Fibroblast of skin of back (primary cell): Measurements from ENCODE around the gene AQP6.

Experiments
- DNase-seq: peaks from one replicate; pipeline ENCODE4 v3.0.0-alpha.2; 2013

Gene AQP6

DNA sequence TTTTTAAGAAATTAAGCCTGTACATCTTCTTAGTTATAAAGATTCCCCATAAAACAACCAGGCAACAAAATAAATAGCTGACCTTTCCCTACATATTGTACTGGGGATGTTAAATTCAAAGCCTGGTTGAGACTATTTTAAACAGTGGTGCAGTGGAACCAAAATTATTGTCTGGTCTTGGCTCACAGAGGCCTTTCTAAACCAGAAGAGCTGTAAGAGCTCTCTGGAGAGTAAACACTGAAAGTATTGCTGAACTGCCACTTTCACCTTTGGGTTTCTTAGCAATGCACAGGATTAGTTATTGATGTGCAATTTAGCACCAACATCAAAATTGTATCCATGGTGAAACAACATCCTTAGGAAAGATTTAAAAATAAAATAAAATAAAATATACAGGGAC is 31.9 kb downstream of the AQP6 start:
- DNase-seq = no peak

DNA sequence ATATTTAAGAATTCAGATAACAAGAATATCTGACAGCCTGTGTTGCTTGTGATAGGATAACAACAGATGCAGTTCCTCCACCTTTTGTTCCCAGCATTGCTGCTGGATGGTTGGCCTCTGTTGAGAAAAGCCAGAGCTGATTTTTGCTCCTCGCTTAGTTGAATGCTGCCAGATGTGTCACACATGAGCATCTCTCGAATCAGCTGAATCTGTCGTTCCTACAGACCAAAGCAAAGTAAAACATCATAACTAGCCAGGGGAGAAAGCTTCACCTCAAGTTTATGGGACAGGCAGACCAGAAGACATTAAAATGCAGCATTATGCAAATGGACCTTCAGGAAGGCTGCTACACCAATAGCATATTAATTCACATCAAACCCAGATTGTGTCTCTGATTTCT is 32.4 kb downstream of the AQP6 start:
- DNase-seq = no peak

DNA sequence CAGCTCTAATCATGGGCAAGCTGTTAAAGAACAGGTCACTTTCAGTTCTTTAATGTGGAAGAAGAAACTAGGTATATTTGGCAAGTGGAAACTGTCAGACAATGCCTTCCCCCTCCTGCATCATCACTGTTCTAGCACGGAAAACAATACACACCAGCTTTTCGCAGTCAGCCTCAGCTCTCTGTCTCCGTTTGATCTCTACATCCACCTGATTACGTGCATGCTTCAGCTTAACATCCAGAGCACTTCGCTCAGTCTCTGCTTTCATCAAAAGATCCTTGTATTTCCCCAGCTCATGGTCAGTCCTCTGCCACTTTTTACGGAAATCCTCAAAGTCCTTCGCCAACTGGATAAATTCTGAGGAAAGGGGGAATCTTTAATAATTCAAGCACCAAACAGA is 33.5 kb downstream of the AQP6 start:
- no peak for DNase-seq

DNA sequence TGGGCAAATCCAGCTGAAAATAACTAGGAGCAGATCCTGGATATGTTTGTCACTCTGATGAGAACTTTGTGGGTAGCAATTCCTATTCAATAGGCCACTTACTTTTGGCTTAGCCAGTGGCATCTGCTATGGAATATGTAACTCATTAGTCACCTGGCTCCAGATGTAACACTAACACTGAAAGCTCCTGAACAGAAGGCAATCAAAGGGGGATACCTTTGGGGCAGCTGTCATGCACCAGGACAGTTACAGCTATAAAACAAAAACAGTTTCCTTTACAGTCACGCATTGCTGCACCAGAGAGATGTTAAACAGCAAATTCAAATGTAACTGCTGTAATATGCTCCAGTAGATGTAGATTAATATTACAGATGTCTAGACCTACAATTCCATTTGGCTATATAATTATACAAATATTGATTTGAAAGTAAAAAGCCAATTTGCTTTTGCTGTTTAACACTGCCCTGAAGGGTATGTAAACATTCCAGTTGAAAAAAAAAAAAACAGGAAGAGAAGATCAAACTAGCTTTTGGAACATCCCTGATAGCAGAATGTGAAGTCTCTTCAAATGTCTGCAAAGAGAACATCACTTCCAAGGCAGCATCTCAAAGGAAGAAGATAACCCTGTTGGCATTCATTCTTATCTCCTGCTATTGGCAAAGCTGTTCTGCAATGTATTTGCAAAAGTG is 34.2 kb downstream of the AQP6 start:
- DNase-seq = peak; percentile 38

DNA sequence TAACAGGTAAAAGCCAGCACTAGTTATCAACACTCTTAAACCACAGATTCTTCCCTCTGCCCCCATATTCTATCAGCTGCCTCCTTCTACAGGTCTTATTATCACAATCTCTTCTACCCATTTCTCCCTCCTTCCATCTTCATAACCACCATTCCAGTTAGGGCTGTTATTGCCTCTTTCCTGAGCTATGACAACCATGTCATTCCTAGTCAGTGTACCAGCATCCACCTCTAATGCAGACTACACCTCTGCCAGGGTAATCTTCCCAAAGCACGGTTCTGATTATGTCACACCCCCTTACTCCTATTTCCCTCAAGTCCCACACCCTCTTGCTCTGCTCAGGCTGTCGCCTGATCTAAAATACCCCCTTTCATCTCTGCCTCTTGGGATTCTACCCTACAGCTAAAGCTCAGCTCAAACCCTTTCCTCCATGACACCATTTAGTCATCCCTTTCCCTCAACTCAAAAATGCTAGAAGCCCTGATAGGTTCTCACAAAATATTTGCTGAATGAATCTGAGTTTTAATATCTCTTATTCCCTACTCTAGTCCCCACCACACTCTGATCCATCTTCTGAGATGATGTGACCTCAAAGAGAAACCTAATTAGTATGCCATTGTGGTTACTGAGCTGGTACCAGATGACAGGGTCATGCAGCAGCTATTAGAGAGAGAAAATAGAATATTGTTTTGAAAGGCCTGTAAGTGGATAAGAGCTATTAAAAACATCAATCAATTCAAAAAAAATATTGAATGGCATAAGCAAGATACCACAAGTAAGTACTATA is 40.8 kb downstream of the AQP6 start:
- DNase-seq = peak; percentile 9

DNA sequence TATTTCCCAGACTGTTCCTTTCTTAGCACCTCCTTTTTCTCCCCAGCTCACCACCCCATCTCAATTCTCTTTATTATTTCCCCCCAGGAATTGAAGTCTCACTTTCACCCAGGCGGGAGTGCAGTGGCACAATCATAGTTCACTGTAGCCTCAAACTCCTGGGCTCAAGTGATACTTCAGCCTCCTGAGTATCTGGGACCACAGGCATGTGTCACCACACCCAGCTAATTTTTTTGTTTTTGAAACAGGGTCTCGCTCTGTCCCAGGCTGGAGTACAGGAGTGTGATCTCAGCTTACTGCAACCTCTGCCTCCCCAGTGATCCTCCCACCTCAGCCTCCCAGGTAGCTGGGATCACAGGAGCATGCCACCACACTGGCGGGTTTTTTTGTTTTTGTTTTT is 41.6 kb downstream of the AQP6 start:
- DNase-seq = no peak

DNA sequence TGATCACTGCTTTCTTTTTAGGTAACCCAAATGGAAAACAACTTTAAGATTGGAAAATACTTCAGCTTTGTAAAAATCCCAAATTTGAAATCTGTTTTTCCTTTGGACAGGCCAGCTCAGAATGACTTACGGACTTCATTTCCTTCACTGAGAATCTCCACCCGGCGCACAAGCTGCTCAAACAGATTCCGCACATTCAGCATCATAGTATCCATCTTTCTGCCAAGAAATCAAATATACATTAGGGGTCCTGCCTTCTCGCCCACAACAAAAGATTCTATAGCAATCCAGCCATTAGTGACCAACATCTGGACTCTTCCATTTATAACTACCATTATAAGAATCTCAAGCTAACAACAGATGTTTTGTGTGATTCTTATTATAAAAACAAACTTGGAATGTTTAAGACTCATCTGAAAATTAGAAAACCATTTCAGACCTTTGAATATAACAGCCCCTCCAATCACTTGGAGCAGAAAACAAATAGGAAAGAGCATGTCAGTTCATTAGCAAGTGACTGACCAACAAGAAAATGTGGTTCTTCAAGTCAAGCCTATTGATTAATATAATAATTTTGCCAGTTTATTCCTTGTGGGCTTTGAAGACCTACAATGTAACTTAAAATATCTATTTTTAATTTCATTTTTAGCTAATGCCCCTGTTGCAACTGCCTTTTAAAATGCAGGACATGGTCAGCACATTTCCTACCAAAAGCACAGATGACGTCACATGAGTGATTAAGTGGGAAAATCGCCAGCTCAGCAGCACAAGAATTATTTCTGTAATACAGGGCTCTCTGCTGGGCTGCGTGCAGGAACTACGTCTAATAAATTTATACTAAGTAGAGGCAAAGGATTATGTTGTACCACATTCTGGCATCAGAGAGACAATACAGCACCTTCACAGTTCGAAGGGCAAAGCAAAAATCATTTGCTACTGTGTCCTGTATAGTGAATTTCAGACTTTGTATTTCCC is 44.0 kb downstream of the AQP6 start:
- peak; percentile 74 for DNase-seq

DNA sequence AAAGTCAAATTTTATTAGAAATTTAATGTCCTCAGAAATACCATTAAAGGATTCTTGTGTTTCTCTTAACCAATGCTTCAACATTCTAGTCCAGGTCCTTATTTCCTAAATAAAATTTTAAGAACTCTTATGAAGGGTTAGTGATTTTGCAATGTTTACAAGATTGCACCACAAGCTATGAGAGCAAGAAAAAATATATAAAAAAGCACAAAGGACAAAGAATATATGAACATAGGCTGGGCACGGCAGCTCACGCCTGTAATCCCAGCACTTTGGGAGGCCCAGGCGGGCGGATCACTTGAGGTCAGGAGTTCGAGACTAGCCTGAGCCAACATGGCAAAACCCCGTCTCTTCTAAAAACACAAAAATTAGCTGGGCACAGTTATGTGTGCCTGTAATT is 44.9 kb downstream of the AQP6 start:
- no peak for DNase-seq

DNA sequence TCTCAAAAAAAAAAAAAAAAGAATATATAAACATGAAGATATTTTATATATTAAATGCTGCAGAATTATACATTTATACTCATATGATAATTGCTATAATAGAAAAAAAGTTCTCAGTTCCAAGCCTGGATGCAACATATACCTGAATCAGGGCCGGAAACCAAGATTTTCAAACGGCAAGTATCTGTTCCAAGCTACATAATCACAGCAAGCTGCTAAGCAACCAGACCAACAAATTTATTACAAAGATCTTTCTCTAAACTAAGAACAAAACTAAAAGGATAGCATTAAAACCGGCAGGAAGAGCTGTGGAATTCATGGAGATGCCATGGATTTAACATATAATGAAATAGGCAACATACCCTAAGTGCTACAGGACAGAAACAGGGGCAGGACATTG is 45.4 kb downstream of the AQP6 start:
- DNase-seq = no peak

DNA sequence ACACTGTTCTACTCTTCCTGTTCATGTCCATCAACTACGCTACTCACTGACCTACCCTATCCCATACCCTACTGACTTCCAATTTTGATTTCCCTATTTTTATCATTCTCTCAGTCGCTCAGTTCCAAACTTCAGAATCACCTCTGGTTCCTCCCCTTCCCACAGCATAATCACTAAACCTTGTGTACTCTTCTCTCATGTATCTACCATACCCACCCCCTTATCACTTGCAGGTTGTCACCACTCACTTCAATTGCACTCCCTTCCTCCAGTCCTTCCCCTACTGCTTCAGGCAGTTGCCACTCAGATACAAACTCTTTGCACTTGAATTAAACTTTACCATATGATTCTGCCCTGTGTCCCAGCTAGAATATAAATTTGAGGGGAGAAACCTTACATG is 46.2 kb downstream of the AQP6 start:
- no peak for DNase-seq

DNA sequence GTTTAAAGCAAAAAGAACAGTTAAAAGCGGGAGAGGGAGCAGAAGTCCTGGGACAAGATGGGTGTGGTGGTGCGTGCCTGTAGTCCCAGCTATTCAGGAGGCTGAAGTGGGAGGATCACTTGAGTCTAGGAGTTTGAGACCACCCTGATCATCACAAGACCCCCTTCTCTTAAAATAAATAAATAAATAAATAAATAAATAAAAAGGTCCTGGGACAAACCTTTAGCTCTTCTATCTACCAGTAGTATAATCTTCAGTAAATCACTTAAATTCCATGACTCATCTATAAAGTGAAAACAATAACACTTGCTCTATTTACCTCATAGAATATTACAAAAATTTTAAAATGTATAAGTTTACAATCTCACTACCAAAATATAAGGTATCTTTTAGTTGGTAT is 46.8 kb downstream of the AQP6 start:
- no peak for DNase-seq

DNA sequence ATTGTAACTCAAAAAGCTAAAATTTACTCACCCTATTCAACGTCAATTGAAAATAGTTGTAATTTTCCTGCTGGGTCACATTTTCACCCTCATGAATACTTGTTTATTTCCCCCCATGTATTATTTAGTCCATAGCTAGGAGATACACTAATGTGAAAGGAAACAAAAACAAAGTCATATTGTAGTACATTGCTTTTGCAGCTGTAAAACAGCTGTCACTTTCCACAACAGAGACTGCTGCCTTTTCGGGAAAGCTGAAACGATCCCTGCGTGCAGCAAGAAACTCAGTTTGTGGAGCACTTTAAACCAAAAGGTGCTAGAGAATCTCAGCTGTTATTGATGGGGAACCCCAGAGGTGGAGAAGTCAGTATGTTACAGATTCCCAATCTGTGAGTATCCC is 48.3 kb downstream of the AQP6 start:
- no peak for DNase-seq

DNA sequence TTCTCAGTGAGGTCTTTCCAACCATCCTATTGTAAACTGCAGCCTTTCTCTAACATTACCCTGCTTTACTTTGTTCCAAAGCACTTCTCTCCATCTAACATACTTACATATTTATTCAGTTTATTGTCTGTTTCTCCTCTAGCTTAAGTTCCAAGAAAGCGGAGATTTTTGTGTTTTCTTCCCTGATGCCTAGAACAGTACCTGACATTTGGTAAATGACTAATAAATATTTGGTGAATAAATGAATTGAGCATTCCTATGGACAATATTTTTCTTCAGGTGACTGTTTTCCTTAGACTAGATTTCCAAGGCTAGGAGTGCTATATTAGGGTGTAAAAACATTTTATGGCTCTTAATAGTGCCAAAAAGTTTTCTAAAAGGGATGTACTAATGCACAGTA is 50.2 kb downstream of the AQP6 start:
- no peak for DNase-seq

DNA sequence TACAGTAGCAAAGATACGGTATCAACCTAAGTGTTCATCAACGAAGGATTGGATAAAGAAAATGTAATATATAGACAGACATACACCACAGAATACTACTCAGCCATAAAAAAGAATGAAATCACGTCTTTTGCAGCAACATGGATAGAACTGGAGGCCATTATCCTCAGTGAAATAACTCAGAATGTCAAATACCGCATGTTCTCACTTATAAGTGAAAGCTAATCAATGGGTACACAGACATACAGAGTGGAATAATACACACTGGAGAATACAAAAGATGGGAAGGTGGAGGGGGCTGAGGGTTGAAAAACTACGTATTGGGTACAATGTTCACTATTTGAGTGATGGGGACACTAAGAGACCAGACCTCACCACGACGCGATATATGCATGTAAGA is 51.5 kb downstream of the AQP6 start:
- DNase-seq = no peak

DNA sequence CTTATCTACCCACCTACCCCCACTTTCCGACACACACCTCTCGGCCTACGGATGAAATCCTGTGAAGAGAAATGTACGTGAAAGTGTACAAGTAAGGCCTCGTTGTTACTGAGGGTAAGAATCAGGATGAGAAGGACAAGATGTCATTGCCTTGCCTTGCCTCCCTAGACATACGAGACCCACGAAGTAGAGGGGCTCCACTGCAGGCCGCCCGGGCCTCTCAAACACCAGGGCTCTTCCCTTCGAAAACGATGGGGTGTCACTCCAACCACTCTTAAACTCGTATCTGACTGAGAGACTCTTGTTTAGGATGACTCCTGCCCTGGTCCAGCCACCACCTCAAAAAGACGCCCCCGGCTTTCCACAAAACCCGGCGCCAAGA is 52.0 kb downstream of the AQP6 start:
- peak; percentile 19 for DNase-seq

DNA sequence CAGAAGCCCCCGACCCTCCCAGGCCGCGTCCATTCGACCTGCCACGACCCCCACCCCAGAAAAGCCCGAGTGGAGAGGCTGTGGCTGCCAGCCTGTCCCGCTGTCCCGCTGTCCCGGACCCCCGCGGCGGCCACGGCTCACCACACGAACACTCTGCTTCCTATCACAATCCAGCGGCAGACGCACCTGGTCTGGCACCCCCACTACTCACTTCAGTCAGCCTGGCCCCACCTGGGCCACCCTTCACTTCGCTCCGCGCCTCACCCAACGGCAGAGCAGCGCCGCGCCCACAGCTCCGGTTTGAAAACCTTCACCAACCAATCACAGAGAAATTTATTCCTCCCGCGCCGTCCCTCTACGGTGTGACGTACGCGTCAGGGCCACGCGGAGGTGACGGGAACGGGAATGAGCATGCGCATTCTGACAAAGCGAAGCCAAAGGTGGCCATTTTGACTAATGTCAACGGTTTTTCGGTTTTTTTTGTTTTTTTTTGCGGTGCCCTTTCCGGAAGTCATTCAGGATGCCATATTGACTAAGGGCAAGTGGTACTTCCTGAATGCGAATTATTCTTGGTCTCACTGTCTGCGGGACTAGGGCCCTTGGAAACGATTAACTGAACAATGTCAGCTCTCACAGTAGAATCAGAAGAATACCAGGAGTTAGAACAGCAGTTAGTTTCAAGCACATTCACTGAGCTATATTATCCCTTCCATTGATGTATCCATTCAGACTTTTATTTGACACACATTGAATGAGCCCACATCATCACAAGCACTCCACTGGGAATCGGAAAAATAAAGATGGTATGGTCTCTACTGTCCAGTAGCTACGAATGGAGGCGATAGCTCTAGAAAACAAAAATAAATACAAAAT is 52.7 kb downstream of the AQP6 start, which contains the start of gene RACGAP1:
Gene RACGAP1 (minus strand): TSS at position 308 of the 873 bp plus-strand sequence. CDS start 8,779 bp downstream, outside the sequence.
- DNase-seq = peak; percentile 98

DNA sequence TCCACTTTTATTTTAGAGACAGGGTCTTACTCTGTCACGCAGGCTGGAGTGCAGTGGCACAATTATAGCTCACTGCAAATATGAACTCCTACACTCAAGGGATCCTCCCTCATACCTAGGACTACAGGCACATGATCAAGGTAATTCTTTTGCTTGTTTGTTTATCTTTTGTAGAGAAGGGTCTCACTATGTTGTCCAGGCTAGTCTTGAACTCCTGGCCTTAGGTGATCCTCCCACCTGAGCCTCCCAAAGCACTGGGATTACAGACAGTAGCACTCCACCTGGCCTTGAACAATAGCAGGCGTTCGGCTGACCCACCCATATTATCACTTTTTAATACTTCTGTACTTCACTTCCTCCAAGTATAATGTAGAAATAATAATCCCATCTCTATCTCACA is 53.9 kb downstream of the AQP6 start:
- no peak for DNase-seq
